ENCODE results near the gene C7orf25. TPM values are rescaled to one million over a fixed set of nuclear protein-coding genes. Genes with fewer than 3 reads are reported as not detected.

C7orf25 gene
- total and polyA plus RNA-seq, 12 donors, result 2.6 to 10.4 (median 7.1) TPM

GRCh38 chr7:42959549-42959948 is 47.7 kb upstream of the C7orf25 start:
- WGBS, 4 donors, result 81 to 89% (median 87%) methylated on average over 2 of the region's 2 CpGs
- intact Hi-C loops (cut with DNase I), result no loop called here

DNA sequence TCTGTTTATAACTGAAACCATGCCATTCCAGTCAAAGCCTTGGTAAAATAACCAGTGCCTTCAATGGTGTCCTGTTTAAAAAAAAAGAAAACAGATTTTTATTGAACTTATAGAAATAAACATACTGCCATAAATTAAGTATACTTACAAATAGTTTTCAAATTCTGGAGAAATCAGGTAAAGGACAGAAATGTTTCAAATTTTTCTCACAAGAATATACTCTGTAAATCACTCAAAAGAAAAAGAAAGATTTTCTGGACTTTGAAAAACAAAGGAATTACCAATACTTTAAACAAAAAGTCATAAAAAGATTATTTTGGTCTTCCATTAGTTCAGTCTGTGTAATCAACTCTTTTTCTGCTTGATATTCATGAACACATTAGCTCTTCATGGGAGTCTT is 44.2 kb upstream of the C7orf25 start:
- H3K4me3 ChIP-seq, result no peak overlapping the region
- no peaks in the 10 kb centered on the region for H3K36me3 ChIP-seq (replicated peaks in 1 of 2)
- no peaks in the 10 kb centered on the region for H3K27me3 ChIP-seq
- H3K9me3 ChIP-seq (replicated peaks in 1 of 3), result peaks cover 0 to 5% (median 0%) of the 10 kb centered on the region in 3 donors
- DNase-seq, result no peak
- no peak for TF ChIP-seq POLR2A (IDR thresholded peaks at IDR 0.05)
- no peak for TF ChIP-seq CTCF (IDR thresholded peaks at IDR 0.05)
- intact Hi-C loops (cut with DNase I), result no loop called here
- H3K4me1 ChIP-seq (replicated peaks in 1 of 2), result no peaks in the 10 kb centered on the region
- H3K27ac ChIP-seq, result no peak overlapping the region

More at GRCh38 chr7:42959549-42959948, 47.7 kb upstream of the C7orf25 start:
- TF ChIP-seq CTCF (IDR thresholded peaks at IDR 0.05), result no peak
- TF ChIP-seq POLR2A (IDR thresholded peaks at IDR 0.05), result no peak
- Histone ChIP-seq H3K9me3 (replicated peaks in 1 of 3) (peaks cover 0 to 5% (median 0%) of the 10 kb centered on the region in 3 donors), H3K27ac (no peak overlapping the region), H3K27me3 (no peaks in the 10 kb centered on the region), H3K4me1 (replicated peaks in 1 of 2) (no peaks in the 10 kb centered on the region), H3K36me3 (replicated peaks in 1 of 2) (no peaks in the 10 kb centered on the region), H3K4me3 (no peak overlapping the region)
- no peak for DNase-seq

DNA sequence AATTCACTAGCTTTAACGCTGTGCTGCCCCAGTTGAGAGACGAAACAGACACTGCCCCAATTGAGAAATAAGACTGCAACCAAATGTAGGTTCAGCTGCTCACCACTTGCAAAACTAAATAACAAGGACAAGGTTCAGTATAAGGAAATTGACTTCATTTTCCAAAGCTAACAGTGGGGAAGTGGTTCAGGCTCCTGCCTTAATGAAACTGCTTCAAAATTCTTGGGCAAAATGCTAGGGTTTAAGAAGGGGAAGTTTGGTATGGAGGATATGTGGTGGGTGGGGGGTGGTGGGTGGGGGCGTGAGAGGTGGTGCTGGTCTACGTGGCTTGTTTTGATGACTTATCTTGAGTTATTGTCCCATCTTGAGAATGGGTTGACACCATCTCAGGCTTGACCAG is 42.1 kb upstream of the C7orf25 start:
- Histone ChIP-seq H3K36me3 (replicated peaks in 1 of 2) (no peaks in the 10 kb centered on the region), H3K27ac (no peak overlapping the region), H3K9me3 (replicated peaks in 1 of 3) (peaks cover 0 to 5% (median 0%) of the 10 kb centered on the region in 3 donors), H3K4me3 (no peak overlapping the region), H3K4me1 (replicated peaks in 1 of 2) (no peaks in the 10 kb centered on the region), H3K27me3 (no peaks in the 10 kb centered on the region)
- WGBS, 4 donors, result 75 to 88% (median 84%) methylated on average over 4 of the region's 4 CpGs
- no peak for DNase-seq
- intact Hi-C loops (cut with DNase I), result no loop called here
- TF ChIP-seq POLR2A (IDR thresholded peaks at IDR 0.05) (no peak), CTCF (IDR thresholded peaks at IDR 0.05) (no peak)

GRCh38 chr7:42952328-42952727 is 40.5 kb upstream of the C7orf25 start:
- TF ChIP-seq CTCF (IDR thresholded peaks at IDR 0.05) (no peak), POLR2A (IDR thresholded peaks at IDR 0.05) (no peak)
- Histone ChIP-seq H3K4me1 (replicated peaks in 1 of 2) (no peaks in the 10 kb centered on the region), H3K27ac (no peak overlapping the region), H3K27me3 (no peaks in the 10 kb centered on the region), H3K9me3 (replicated peaks in 1 of 3) (peaks cover 0 to 5% (median 0%) of the 10 kb centered on the region in 3 donors), H3K36me3 (replicated peaks in 1 of 2) (no peaks in the 10 kb centered on the region), H3K4me3 (no peak overlapping the region)
- intact Hi-C loops (cut with DNase I), result no loop called here
- DNase-seq, result no peak
- WGBS, 4 donors, result 79 to 91% (median 88%) methylated on average over 4 of the region's 4 CpGs
